ENCODE data around the gene PRKN.
A peak's percentile ranks its signal among the peaks of the same experiment; 100 is the strongest.

PRKN gene

GRCh38 chr6:161429921-161430490 is 1297.6 kb downstream of the PRKN start:
- no peak for DNase-seq

- no peak for DNase-seq
These were observed 1303.1 kb downstream of the PRKN start for GRCh38 chr6:161424421-161424820.

DNA sequence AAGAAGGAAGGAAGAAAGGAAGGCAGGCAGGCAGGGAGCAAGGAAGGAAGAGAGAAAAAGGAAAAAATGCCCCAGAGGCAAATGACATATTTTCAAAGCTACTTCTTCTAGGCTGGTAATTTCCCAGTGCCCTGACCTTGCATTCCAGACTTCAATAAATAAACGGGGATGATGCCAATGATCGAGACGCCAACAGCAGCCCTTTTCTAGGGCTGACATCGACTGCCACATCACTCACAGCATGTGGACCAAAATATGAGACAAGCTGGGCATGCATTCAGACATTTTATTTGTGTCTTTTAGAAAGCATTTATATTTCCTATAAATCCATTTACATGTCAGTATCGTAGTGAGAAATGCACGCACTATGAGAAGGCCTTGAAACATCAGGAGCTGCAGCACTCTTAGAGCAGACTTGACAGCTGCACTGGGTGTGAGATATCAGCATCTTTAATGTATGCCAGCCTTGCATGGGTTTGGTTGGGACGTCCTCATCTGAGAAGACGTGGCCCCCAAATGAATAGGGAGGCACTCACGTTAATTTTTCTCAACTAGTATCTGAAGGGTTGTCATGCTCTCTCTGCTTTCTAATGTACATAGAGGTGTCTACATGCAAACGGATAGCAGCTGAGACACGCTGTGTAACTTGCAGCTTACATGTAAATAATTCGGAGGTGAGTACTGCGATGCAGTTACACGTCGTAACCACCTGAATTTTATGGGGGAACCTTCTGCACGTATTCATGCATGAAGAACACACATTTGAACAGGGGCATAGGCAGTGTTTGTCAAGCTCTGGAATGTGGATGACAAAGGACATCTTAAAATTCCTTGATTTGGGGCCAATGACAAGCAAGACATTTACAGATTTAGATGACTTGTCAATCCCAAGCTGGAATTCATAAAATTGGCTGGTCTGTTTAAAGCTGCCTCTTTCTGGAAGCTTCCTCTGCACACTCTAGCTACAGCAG is 1304.6 kb downstream of the PRKN start:
- no peak for DNase-seq

GRCh38 chr6:161418463-161418945 is 1309.1 kb downstream of the PRKN start:
- peak; percentile 26 for DNase-seq

GRCh38 chr6:161417717-161418462 is 1309.7 kb downstream of the PRKN start:
- no peak for DNase-seq

- no peak for DNase-seq
These were observed 1312.2 kb downstream of the PRKN start for GRCh38 chr6:161415302-161415855.

DNA sequence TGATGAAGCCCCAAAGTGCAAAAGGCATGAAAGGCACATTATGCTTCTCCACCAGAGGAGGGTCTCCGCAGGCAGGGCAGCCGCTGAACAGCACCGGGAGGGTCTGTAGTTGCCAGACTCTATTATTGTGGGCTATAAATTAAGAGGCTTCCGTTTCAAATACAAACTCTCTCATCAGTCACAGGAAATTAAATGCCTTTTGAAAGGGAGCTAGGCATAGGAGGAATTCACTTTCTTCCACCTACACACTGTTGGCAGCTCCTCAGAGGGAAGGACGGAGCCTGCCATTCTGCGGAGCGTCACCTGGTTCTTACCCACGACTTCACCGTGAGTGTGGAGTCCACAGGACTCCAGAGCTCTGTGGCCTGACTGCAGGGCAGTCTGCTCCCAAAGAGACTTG is 1312.9 kb downstream of the PRKN start:
- no peak for DNase-seq

GRCh38 chr6:161414180-161414579 is 1313.4 kb downstream of the PRKN start:
- no peak for DNase-seq

- no peak for DNase-seq
These were observed 1314.2 kb downstream of the PRKN start for GRCh38 chr6:161413355-161413771.

GRCh38 chr6:161412795-161413194 is 1314.8 kb downstream of the PRKN start:
- DNase-seq = no peak

- no peak for DNase-seq
These were observed 1316.2 kb downstream of the PRKN start for GRCh38 chr6:161411265-161411944.

DNA sequence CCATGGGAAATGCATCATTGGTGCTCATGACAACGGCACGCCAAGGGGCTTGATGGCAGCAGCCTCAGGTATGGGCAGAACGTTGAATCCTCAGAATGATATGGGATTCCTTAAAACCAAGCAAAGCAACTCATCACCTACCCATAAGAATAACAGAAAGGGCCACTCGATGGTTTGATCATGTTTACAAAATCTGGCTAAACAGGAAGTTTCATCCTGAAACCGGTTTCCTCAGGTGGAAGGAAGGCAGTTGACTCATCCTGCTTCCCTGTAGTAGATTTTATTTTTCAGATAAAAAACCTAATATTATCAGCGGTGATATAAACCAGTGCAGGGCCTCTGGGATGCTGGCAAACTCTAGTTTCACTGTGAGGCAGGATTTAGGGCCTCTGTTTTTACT is 1316.8 kb downstream of the PRKN start:
- DNase-seq = no peak

GRCh38 chr6:161410076-161410475 is 1317.5 kb downstream of the PRKN start:
- no peak for DNase-seq

- DNase-seq = no peak
These were observed 1318.2 kb downstream of the PRKN start for GRCh38 chr6:161409353-161409752.

- no peak for DNase-seq
These were observed 1319.5 kb downstream of the PRKN start for GRCh38 chr6:161408041-161408440.

DNA sequence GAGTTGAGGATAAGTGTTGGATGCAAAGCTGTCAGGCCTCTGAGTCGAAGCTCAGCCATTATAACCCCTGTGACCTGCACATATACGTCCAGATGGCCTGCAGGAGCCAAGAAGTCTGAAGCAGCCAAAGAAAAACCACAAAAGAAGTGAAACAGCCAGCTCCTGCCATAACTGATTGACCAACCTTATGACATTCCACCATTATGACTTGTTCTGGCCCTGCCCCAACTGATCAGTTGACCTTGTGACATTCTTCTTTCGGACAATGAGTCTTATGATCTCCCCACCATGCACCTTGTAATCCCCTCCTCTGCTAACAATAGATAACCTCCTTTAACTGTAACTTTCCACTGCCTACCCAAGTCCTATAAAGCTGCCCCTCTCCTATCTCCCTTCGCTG is 1320.0 kb downstream of the PRKN start:
- DNase-seq = no peak

- no peak for DNase-seq
These were observed 1320.5 kb downstream of the PRKN start for GRCh38 chr6:161407115-161407514.

DNA sequence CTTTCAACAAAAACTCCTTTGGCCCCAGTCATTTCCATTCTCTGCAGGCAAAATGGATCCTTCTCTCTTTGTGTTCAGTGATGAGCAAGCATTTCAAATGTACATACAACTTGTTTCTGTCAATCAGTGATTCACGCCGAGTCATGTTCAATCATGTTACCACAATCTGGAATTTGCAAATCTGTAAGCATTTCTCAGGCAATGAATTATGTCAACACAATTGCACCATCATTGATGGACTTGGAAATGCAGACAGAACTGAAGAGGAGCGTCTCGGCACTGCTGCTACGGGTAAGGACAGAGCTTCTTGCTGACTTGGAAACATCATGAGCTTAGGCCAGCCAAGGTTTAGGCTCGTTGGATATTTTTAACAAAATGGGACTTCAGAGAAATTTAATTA is 1320.9 kb downstream of the PRKN start:
- DNase-seq = no peak

DNA sequence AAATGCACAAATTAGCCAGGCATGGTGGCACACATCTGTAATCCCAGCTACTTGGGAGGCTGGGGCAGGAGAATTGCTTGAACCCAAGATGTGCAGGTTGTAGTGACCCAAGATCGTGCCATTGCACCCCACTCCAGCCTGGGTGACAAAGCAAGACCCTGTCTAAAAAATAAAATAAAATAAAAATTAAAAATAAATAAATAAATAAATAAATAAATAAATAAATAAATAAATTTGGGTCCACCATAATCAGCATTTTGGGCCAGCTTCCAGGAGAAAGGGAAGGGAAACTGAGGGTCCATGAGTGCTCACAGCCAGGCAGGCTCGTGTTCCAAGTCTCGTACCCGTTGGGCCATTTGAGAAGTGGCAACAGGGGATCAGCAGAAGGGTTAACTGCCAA is 1322.1 kb downstream of the PRKN start:
- no peak for DNase-seq

DNA sequence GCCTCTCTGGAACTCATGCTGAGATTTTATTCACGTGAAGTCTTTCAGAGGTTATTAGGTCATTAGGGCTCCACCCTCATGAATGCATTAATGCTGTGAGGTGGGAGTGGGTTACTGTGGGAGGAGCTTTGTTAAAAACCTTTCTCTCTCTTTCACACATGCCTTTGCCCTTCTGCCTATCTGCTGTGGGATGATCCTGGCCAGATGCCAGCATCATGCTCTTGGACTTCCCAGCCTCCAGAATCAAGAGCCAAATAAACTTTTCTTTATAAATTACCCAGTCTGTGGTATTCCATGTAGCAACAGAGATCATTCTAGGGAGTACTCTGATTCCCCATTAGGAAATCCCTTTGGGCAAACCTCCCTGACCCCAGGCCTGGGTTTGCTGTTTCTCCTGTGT is 1323.8 kb downstream of the PRKN start:
- no peak for DNase-seq

DNA sequence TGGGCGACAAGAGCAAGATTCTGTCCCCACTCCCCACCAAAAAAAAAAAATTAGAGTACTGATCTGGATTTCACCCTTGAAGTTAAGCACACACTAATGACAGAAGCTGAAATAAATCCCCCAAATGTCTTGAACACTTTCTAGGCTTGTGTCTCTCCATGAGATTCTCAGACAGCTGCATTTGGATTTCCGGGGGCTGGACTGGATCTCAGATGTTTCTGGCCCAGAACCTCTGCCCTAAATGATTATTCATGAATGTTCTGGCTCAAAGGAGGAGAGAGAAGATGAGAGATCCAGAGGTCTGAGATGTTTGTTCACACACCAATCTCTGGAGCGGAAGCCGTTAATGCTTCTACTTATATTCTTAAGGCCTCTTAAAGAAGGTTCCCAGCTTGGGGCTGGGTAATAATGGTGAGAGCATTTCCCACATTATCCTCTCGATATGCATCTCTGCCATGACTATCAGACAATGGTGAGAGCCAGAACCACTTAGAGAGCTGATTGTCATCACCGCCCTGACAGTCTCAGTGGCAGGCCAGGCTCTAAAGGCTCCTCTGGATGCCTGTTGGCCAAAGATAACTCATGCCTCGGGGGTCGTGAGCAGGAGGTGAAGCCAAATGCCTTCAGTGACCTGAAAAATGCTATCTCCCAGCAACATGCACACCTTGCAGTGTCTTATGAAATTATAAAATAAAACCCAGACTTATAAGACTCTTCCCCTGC is 1325.8 kb downstream of the PRKN start:
- no peak for DNase-seq

DNA sequence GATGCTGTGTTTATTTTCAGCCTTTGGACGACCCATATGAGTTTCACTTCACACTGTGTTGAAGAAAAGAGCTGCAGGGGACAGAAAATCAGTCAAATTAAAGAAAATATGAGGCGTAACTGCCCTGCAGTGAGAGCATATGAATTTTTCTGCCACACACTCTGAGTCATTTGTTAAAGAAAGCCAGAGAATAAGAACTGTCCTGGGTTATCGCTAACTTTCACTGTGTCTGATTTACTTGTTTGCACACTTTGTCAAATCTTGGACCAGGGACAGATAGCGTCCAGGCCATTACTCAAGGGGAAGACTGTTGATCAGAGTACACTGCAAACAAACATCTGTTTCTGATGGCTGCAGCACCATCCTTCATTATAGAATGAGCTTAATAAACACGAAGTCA is 1326.9 kb downstream of the PRKN start:
- no peak for DNase-seq
